Fibroblast of pulmonary artery (primary cell): ENCODE data around the gene ABCG1.

ENCODE experiments used
- DNase-seq: peaks from one replicate; pipeline ENCODE4 v3.0.0-alpha.2; 2010; ENCODE audit warnings: low read depth
- H3K4me3 ChIP-seq: replicated peaks from 2 replicates; pipeline ENCODE4 v1.5.1; 2011; ENCODE audit warnings: low read depth, mild to moderate bottlenecking, control low read depth, low read length, moderate library complexity
- TF ChIP-seq, protein P1 (sequence below): IDR thresholded peaks from 2 replicates; pipeline ENCODE4 v1.5.1; 2011; ENCODE audit warnings: mild to moderate bottlenecking, control low read depth, low read length, inconsistent platforms; ENCODE audit errors: missing control alignments

Gene ABCG1

DNA sequence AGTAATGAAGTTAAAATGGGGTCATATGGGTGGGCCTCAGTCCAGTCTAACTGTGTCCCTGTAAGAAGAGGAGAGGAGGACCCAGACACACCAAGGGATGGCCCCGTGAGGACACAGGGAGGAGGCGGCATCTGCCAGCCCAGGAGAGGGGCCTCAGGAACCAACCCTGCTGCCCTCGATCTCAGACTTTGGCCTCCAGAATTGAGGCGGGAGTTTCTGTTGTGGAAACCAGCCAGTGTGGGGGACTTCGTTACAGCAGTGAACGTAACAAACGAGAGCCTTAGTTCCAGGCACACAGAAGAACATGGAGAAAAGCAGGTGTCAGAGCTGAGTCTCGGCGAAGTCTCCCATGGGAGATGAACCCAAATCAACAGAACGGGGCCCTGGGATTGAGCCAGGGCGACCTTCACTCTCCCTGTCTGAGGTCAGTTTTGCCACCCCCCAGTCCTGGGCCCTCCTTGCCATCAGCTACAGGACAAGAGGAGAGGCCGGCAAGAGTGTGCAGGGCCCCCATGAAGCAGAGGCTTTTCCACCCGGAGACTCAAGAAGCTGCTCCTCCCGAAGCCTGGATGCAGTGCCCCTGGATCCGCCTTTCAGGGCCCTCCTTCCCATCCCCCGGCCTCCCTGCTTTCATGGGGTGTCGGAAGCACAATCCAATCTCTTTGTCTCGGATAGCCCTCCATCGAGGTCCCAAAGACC, 59.7 kb downstream of the ABCG1 start:
- DNase-seq: no peak
- TF ChIP-seq, protein P1, sequence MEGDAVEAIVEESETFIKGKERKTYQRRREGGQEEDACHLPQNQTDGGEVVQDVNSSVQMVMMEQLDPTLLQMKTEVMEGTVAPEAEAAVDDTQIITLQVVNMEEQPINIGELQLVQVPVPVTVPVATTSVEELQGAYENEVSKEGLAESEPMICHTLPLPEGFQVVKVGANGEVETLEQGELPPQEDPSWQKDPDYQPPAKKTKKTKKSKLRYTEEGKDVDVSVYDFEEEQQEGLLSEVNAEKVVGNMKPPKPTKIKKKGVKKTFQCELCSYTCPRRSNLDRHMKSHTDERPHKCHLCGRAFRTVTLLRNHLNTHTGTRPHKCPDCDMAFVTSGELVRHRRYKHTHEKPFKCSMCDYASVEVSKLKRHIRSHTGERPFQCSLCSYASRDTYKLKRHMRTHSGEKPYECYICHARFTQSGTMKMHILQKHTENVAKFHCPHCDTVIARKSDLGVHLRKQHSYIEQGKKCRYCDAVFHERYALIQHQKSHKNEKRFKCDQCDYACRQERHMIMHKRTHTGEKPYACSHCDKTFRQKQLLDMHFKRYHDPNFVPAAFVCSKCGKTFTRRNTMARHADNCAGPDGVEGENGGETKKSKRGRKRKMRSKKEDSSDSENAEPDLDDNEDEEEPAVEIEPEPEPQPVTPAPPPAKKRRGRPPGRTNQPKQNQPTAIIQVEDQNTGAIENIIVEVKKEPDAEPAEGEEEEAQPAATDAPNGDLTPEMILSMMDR: no peak
- no peak overlapping the region for H3K4me3 ChIP-seq

DNA sequence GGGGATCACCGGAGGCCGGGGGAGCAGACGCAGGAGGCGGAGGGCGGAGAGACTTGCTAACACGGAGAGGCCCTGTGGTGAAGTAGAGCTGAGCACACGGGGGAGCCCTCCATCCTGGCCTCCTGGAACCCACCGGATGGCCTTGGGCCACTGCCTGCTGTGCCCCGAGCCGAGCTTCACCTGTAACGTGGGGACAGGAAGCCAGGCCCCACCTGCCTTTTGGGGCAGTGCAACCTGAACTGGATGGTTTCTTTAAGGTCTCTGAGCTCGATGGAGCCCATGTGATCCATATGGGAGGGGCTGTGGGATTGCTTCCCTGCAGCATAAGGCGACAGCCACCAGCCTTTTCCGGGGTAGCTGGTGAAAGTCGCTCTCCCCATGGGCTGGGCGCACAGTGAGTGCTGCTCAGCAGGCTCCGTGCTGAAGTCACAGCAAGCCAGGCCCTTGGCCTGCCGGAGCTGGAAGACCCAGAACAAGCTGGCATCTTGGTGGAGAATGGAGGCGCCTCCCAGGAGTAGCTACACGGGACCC, 60.5 kb downstream of the ABCG1 start:
- DNase-seq: no peak
- TF ChIP-seq, protein P1: no peak
- no peak overlapping the region for H3K4me3 ChIP-seq

DNA sequence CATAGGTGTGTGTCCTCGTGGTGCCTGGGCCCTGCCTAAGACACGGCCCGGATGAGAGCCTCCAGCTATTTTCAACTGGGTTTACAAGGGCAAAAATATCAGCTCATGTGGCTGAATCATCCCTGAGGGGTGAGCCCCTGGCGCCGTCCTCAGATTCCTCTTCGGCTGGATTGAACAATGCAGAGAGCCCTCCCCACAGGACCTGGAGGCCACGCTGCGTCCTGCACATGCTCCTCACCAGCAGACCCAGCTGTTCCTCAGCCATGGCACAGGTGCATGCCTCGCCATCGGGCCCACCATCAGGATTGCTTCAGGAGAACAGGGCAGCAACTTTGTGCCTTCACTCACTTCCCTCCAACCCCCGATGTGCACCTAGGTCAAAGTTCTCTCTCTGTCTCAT, 60.9 kb downstream of the ABCG1 start:
- TF ChIP-seq, protein P1: no peak
- DNase-seq: no peak
- no peak overlapping the region for H3K4me3 ChIP-seq

DNA sequence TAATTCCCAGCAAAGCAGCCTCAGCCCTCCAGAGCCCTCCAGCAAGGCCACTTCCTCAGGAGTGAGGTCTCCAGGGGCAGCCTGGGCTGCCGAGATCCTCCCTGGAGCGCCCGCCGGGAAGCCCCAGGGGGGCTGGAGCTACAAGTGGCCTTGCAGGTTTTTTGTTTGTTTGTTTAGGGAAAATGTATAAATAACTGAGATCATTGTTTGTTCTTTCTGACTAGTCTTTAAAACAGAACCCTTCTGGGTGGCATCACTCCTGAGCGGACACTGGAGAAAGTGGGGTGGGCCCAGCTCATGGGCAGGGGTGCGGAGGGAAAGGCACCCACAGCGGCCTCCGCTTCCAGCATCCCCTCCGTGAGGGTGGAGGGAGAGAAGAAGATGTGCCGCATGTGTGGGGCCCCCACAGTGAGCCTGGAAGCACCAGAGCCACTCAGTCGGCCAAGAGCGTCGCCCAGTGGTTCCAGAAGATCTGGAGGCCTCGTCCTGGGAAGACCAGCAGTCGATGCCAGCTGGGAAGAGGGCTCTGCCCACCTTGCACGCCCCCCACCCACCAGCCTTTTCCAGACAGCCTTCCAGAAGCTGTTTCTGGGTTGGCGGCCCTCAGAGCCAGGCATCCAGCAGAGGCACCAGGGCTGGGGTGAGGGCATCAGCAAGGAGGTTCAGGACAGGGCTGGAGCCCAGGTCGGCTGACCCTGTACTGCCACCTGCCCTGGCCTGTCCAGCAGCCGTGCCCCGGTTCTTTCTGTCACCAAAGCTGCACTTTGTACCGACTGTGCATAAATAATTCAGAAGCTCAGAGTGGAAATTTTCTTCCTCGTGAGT, 61.6 kb downstream of the ABCG1 start:
- H3K4me3 ChIP-seq: no peak overlapping the region
- TF ChIP-seq, protein P1: no peak
- DNase-seq: no peak

DNA sequence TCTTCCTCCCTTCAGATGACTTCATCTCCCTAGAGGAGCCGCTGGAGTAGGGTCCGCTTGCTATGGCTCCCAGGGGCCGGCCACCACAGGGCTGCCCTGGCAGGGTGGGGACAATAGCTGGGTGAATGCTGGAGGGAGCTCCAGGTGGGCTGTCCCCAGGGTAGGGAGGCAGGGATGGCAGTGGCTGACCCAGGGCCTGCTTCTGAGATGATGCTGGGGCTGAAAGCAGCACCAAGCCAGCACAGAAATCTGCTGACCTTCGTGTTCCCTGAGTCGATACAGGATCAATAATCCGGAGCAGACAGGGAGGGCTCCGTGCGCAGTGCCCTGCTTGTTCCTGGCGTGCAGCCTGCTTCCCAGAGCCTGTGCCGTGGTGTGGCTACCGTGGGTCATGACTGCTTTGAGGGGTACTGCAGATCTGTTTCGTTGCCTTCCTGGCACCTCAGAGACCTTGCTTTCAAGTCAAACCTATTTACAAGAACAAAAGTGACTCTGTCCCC, 62.3 kb downstream of the ABCG1 start:
- TF ChIP-seq, protein P1: no peak
- DNase-seq: no peak
- no peak overlapping the region for H3K4me3 ChIP-seq

DNA sequence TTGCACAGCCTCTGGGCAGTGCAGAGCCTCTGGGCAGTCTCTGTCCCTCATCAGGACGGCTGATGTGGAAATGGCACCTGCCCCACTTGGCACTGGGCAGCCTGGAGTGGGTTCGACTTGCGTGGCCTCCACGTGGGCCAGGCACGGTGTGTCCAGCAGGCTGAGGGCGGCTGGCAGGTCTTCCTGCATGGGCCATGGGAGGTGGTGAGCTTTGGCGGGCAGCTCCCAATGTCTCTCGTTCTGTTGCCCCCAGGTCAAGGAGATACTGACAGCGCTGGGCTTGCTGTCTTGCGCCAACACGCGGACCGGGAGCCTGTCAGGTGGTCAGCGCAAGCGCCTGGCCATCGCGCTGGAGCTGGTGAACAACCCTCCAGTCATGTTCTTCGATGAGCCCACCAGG, 63.1 kb downstream of the ABCG1 start:
- no peak for DNase-seq
- no peak overlapping the region for H3K4me3 ChIP-seq
- TF ChIP-seq, protein P1: no peak
